ENCODE measurements around the gene ALPL. TPM values are rescaled to one million over a fixed set of nuclear protein-coding genes. Genes with fewer than 3 reads are reported as not detected.
"Not testable (repeated sequence)": the region's sequence is repeated elsewhere in the genome, so short reads cannot be mapped to it uniquely, and the experiment has no call there.

The ALPL gene
- total RNA-seq, 2 donors from 2014 or later = 3.7 to 7.8 TPM

- no peaks in the 10 kb centered on the region for H3K9me3 ChIP-seq
- no peak for TF ChIP-seq CTCF (IDR thresholded peaks at IDR 0.05)
- DNase-seq (ENCODE audit: low spot score) (no peak), ATAC-seq (ENCODE audit: insufficient number of reproducible peaks, low FRiP score, low read depth) (no peak)
- H3K4me1 ChIP-seq (ENCODE audit: control insufficient read depth in 1 of 2, low read depth in 2 of 2) = no peaks in the 10 kb centered on the region
- no peak overlapping the region for H3K27ac ChIP-seq
- no peaks in the 10 kb centered on the region for H3K27me3 ChIP-seq (replicated peaks; ENCODE audit: insufficient read depth)
- H3K36me3 ChIP-seq = no peaks in the 10 kb centered on the region
- no peak overlapping the region for H3K4me3 ChIP-seq
Observed at GRCh38 chr1:21478356-21478755, 30.9 kb upstream of the ALPL start.

- H3K36me3 ChIP-seq; H3K27ac ChIP-seq; H3K9me3 ChIP-seq; H3K27me3 ChIP-seq (replicated peaks; ENCODE audit: insufficient read depth); ATAC-seq (ENCODE audit: insufficient number of reproducible peaks, low FRiP score, low read depth); H3K4me3 ChIP-seq; H3K4me1 ChIP-seq (ENCODE audit: control insufficient read depth in 1 of 2, low read depth in 2 of 2); DNase-seq (ENCODE audit: low spot score): not testable (repeated sequence)
Observed at GRCh38 chr1:21483881-21484280, 25.3 kb upstream of the ALPL start.

DNA sequence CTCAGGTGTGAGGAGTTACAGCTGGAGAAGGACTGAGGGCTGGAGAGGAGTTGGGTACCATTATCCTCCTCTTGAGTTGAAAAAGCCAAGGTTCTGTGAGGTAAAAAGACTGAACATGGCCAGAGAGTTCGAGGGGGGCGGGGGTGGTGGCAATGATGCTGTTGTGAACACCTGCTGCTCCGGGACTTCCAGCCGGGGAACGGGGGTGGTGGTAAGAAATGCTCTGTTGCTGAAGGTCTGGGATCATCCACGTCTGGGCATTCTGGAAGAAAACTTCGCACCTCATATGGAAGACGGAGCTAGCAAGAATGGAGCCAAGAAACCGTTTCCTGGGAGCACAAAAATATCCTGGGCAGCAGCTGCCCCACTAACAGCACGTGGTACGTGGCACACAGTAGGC, 20.1 kb upstream of the ALPL start:
- Histone ChIP-seq H3K4me1 (ENCODE audit: control insufficient read depth in 1 of 2, low read depth in 2 of 2) (no peaks in the 10 kb centered on the region), H3K27me3 (replicated peaks; ENCODE audit: insufficient read depth) (no peaks in the 10 kb centered on the region), H3K27ac (no peak overlapping the region), H3K4me3 (no peak overlapping the region), H3K36me3 (no peaks in the 10 kb centered on the region), H3K9me3 (no peaks in the 10 kb centered on the region)
- no peak for ATAC-seq (ENCODE audit: insufficient number of reproducible peaks, low FRiP score, low read depth)
- no peak for TF ChIP-seq CTCF (IDR thresholded peaks at IDR 0.05)
- DNase-seq (ENCODE audit: low spot score) = no peak

GRCh38 chr1:21490774-21491487, 18.3 kb upstream of the ALPL start:
- ATAC-seq (ENCODE audit: insufficient number of reproducible peaks, low FRiP score, low read depth) (no peak), DNase-seq (ENCODE audit: low spot score) (no peak)
- no peaks in the 10 kb centered on the region for H3K27me3 ChIP-seq (replicated peaks; ENCODE audit: insufficient read depth)

GRCh38 chr1:21491488-21492355, 17.5 kb upstream of the ALPL start:
- no peaks in the 10 kb centered on the region for H3K27me3 ChIP-seq (replicated peaks; ENCODE audit: insufficient read depth)
- H3K4me3 ChIP-seq = no peak overlapping the region
- no peak for ATAC-seq (ENCODE audit: insufficient number of reproducible peaks, low FRiP score, low read depth)
- H3K36me3 ChIP-seq = no peaks in the 10 kb centered on the region
- TF ChIP-seq CTCF (IDR thresholded peaks at IDR 0.05) = no peak
- H3K27ac ChIP-seq = no peak overlapping the region
- no peak for DNase-seq (ENCODE audit: low spot score)
- no peaks in the 10 kb centered on the region for H3K9me3 ChIP-seq
- no peaks in the 10 kb centered on the region for H3K4me1 ChIP-seq (ENCODE audit: control insufficient read depth in 1 of 2, low read depth in 2 of 2)

More at GRCh38 chr1:21490774-21491487, 18.3 kb upstream of the ALPL start:
- Histone ChIP-seq H3K4me3 (no peak overlapping the region), H3K36me3 (no peaks in the 10 kb centered on the region), H3K27ac (no peak overlapping the region), H3K9me3 (no peaks in the 10 kb centered on the region), H3K4me1 (ENCODE audit: control insufficient read depth in 1 of 2, low read depth in 2 of 2) (no peaks in the 10 kb centered on the region)
- peak; percentile 23 for TF ChIP-seq CTCF (IDR thresholded peaks at IDR 0.05)
